ENCODE measurements around the gene MARCO. TPM values are rescaled to one million over a fixed set of nuclear protein-coding genes. Genes with fewer than 3 reads are reported as not detected.

The MARCO gene
- polyA plus RNA-seq, 3 donors = 12.7 to 43.7 (median 37.7) TPM

DNA sequence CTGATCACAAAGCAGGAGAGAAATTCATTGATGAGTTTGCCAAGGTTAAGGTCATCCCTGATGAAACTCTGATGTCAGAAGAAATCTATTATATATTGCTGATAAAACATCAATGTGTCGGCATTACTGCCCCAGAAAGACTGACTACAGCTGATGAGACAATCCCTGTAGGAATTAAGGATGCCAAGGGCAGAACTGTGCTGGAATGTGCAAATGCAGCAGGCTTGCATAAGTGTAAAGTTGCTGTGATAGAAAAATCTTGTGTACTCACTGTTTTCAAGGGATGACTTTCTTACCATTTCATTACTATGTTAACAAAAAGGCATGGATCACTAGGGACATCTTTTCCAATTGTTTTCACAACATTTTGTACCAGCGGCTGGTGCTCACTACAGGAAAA, 19.7 kb upstream of the MARCO start:
- Histone ChIP-seq H3K9ac (ENCODE audit: insufficient read depth, low read length, poor library complexity, severe bottlenecking) (no peak overlapping the region), H3K27me3 (ENCODE audit: control insufficient read depth in 2 of 2, insufficient read depth in 2 of 2, low read length in 2 of 2) (no peaks in the 10 kb centered on the region), H3K4me1 (ENCODE audit: control insufficient read depth in 1 of 2, insufficient read depth in 2 of 2, low read length in 2 of 2) (peaks cover 29% of the 10 kb centered on the region in 2 donors), H2AFZ (ENCODE audit: insufficient read depth, low read depth, low read length, poor library complexity, severe bottlenecking) (no peak overlapping the region), H4K20me1 (ENCODE audit: insufficient read depth, low read length) (no peaks in the 10 kb centered on the region), H3K36me3 (replicated peaks in 1 of 2; ENCODE audit: control insufficient read depth in 1 of 2, insufficient read depth in 2 of 2, low read length in 2 of 2) (no peaks in the 10 kb centered on the region), H3K9me3 (replicated peaks in 1 of 2; ENCODE audit: control insufficient read depth in 1 of 2, insufficient read depth in 1 of 2, low read length in 2 of 2) (no peaks in the 10 kb centered on the region), H3K79me2 (ENCODE audit: insufficient read depth, low read length) (no peaks in the 10 kb centered on the region), H3K4me3 (replicated peaks in 1 of 3; ENCODE audit: low read depth in 2 of 3, low read length in 3 of 3) (no peak overlapping the region), H3K4me2 (replicated peaks; ENCODE audit: extremely low read depth, low read length, poor library complexity, severe bottlenecking) (no peak overlapping the region), H3K27ac (ENCODE audit: low read depth in 1 of 2, low read length in 2 of 2) (no peak overlapping the region)
- Mint-ChIP-seq H3K9me3 (no peaks in the 10 kb centered on the region), H3K4me1 (peaks cover 32% of the 10 kb centered on the region), H3K36me3 (no peaks in the 10 kb centered on the region), H3K27me3 (ENCODE audit: low read depth in 3 of 3) (peaks cover 0 to 3% (median 1%) of the 10 kb centered on the region in 3 donors), H3K4me3 (no peak overlapping the region), H3K27ac (no peak overlapping the region)
- TF ChIP-seq, protein P1, sequence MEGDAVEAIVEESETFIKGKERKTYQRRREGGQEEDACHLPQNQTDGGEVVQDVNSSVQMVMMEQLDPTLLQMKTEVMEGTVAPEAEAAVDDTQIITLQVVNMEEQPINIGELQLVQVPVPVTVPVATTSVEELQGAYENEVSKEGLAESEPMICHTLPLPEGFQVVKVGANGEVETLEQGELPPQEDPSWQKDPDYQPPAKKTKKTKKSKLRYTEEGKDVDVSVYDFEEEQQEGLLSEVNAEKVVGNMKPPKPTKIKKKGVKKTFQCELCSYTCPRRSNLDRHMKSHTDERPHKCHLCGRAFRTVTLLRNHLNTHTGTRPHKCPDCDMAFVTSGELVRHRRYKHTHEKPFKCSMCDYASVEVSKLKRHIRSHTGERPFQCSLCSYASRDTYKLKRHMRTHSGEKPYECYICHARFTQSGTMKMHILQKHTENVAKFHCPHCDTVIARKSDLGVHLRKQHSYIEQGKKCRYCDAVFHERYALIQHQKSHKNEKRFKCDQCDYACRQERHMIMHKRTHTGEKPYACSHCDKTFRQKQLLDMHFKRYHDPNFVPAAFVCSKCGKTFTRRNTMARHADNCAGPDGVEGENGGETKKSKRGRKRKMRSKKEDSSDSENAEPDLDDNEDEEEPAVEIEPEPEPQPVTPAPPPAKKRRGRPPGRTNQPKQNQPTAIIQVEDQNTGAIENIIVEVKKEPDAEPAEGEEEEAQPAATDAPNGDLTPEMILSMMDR (IDR thresholded peaks at IDR 0.05) = no peak
- intact Hi-C loops (cut with micrococcal nuclease) = no loop called here
- 83% methylated on average over 1 of the region's 2 CpGs for WGBS (ENCODE audit: insufficient coverage)
- DNase-seq = no peak

DNA sequence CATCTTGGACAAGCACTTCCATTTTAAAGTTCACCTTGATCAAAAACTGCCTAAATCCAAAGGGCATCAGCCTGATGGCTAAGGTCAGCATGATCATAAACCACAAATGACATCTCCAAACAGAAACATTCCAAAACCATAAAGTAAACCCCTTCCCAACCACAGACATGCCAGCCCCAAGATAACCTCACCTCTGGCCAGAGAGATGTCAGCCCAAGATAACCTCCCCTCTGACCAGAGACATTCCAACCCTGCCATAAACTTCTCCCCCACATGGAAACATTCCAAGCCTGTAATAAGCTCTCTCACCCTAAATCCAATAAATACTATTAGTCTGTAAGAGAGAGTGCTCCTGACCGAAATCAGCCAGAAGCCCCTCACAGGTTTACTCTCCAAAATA, 18.6 kb upstream of the MARCO start:
- peaks cover 33 to 35% of the 10 kb centered on the region in 2 donors for H3K4me1 ChIP-seq (ENCODE audit: control insufficient read depth in 1 of 2, insufficient read depth in 2 of 2, low read length in 2 of 2)
- no peak overlapping the region for H3K4me3 ChIP-seq (replicated peaks in 1 of 3; ENCODE audit: low read depth in 2 of 3, low read length in 3 of 3)
- no peaks in the 10 kb centered on the region for H3K79me2 ChIP-seq (ENCODE audit: insufficient read depth, low read length)
- H3K27ac ChIP-seq (ENCODE audit: low read depth in 1 of 2, low read length in 2 of 2) = no peak overlapping the region
- Mint-ChIP-seq H3K27me3 (ENCODE audit: low read depth in 3 of 3) (peaks cover 0 to 4% (median 3%) of the 10 kb centered on the region in 3 donors), H3K36me3 (no peaks in the 10 kb centered on the region), H3K4me1 (peaks cover 34% of the 10 kb centered on the region), H3K27ac (no peak overlapping the region), H3K9me3 (no peaks in the 10 kb centered on the region), H3K4me3 (no peak overlapping the region)
- H4K20me1 ChIP-seq (ENCODE audit: insufficient read depth, low read length) = no peaks in the 10 kb centered on the region
- 88% methylated on average over 1 of the region's 1 CpG for WGBS (ENCODE audit: insufficient coverage)
- no peaks in the 10 kb centered on the region for H3K27me3 ChIP-seq (ENCODE audit: control insufficient read depth in 2 of 2, insufficient read depth in 2 of 2, low read length in 2 of 2)
- no peaks in the 10 kb centered on the region for H3K9me3 ChIP-seq (replicated peaks in 1 of 2; ENCODE audit: control insufficient read depth in 1 of 2, insufficient read depth in 1 of 2, low read length in 2 of 2)
- intact Hi-C loops (cut with micrococcal nuclease) = no loop called here
- H2AFZ ChIP-seq (ENCODE audit: insufficient read depth, low read depth, low read length, poor library complexity, severe bottlenecking) = no peak overlapping the region
- TF ChIP-seq, protein P1 (IDR thresholded peaks at IDR 0.05) = no peak
- no peak overlapping the region for H3K9ac ChIP-seq (ENCODE audit: insufficient read depth, low read length, poor library complexity, severe bottlenecking)
- no peak for DNase-seq
- no peaks in the 10 kb centered on the region for H3K36me3 ChIP-seq (replicated peaks in 1 of 2; ENCODE audit: control insufficient read depth in 1 of 2, insufficient read depth in 2 of 2, low read length in 2 of 2)
- no peak overlapping the region for H3K4me2 ChIP-seq (replicated peaks; ENCODE audit: extremely low read depth, low read length, poor library complexity, severe bottlenecking)

Data from CD14-positive monocyte (primary cell).